SK-N-SH (cell line): ENCODE results near the gene IFT20. TPM values are rescaled to one million over a fixed set of nuclear protein-coding genes. Genes with fewer than 3 reads are reported as not detected.

Experiments used
- CTCF ChIA-PET: fragments of 300-600, 350-600 bp; formaldehyde crosslinking; extraction: SDS; loops from one replicate; lab custom pipeline; 2021; lab: Yijun Ruan, JAX
- POLR2A ChIA-PET: fragments of 350-600 bp; sonication (Branson Sonifier 250); formaldehyde crosslinking; extraction: SDS; loops from one replicate; lab custom pipeline; 2020; ENCODE audit warnings: antibody characterized with exemption, inconsistent platforms; lab: Yijun Ruan, JAX
- DNase-seq: peaks from one replicate; pipeline ENCODE4 v3.0.0; 2012
- H2AFZ ChIP-seq: fragments of 200-600 bp; sonication (generic); 2 replicates; pipeline ENCODE4 v1.8.1; 2016; ENCODE audit warnings: antibody characterized with exemption, mild to moderate bottlenecking, low read depth
- H3F3A ChIP-seq: fragments of 200-600 bp; sonication (generic); replicated peaks from 2 replicates; pipeline ENCODE3; 2016; ENCODE audit warnings: antibody characterized with exemption, mild to moderate bottlenecking; ENCODE audit not compliant: insufficient read depth
- H3K27ac ChIP-seq, 2 experiments: fragments of 200-500 bp in 1 of 2; fragments of 200-600 bp in 1 of 2; sonication (Bioruptor generic) in 1 of 2; sonication (generic), shearing (Covaris generic) in 1 of 2; 2 replicates each; pipeline versions ENCODE4 v1.5.1 to v1.6.1; 2014 to 2016; ENCODE audit warnings: low read depth in 2 of 2, inconsistent platforms in 1 of 2, low read length in 1 of 2, mild to moderate bottlenecking in 1 of 2, mixed read lengths in 1 of 2
- H3K27me3 ChIP-seq: fragments of 200-600 bp; sonication (generic), shearing (Covaris generic); 2 replicates; pipeline ENCODE4 v1.6.1; 2016; ENCODE audit warnings: mixed run types; ENCODE audit not compliant: insufficient read depth
- H3K36me3 ChIP-seq, 2 experiments: fragments of 200-500 bp in 1 of 2; fragments of 200-600 bp in 1 of 2; sonication (Bioruptor generic) in 1 of 2; sonication (generic) in 1 of 2; replicated peaks in 1 of 2; 2 replicates each; pipeline versions ENCODE3 to v1.5.1; 2014 to 2016; ENCODE audit warnings: low read length in 1 of 2, mild to moderate bottlenecking in 1 of 2; ENCODE audit not compliant: insufficient read depth in 2 of 2, control insufficient read depth in 1 of 2
- H3K4me1 ChIP-seq, 2 experiments: fragments of 200-500 bp in 1 of 2; fragments of 200-600 bp in 1 of 2; sonication (Bioruptor generic) in 1 of 2; sonication (generic), shearing (Covaris generic) in 1 of 2; 2 replicates each; pipeline versions ENCODE4 v1.5.1 to v1.6.1; 2014 to 2016; ENCODE audit warnings: low read depth in 1 of 2, low read length in 1 of 2, mixed run types in 1 of 2; ENCODE audit not compliant: insufficient read depth in 2 of 2, control insufficient read depth in 1 of 2
- H3K4me2 ChIP-seq: fragments of 200-600 bp; sonication (generic), shearing (Covaris generic); 2 replicates; pipeline ENCODE4 v1.6.1; 2017; ENCODE audit warnings: mixed run types
- H3K4me3 ChIP-seq, 2 experiments: fragments of 200-500 bp in 1 of 2; fragments of 200-600 bp in 1 of 2; sonication (Bioruptor generic) in 1 of 2; sonication (generic), shearing (Covaris generic) in 1 of 2; 2 replicates each; pipeline versions ENCODE4 v1.5.1 to v1.8.1; 2014 to 2016; ENCODE audit warnings: low read depth in 2 of 2, inconsistent platforms in 1 of 2, low read length in 1 of 2, mild to moderate bottlenecking in 1 of 2, mixed read lengths in 1 of 2, moderate library complexity in 1 of 2
- H3K79me2 ChIP-seq: fragments of 200-600 bp; sonication (generic); 2 replicates; pipeline ENCODE4 v1.8.1; 2017; ENCODE audit warnings: mild to moderate bottlenecking; ENCODE audit not compliant: insufficient read depth
- H3K9ac ChIP-seq: fragments of 200-600 bp; sonication (generic); 2 replicates; pipeline ENCODE4 v1.6.1; 2017; ENCODE audit warnings: mixed run types
- H3K9me2 ChIP-seq: fragments of 200-600 bp; sonication (generic); 2 replicates; pipeline ENCODE4 v1.6.1; 2017; ENCODE audit warnings: mixed run types
- H3K9me3 ChIP-seq: fragments of 200-600 bp; sonication (generic); 2 replicates; pipeline ENCODE4 v1.6.1; 2017; ENCODE audit warnings: mixed run types, mild to moderate bottlenecking, moderate library complexity
- H4K20me1 ChIP-seq: fragments of 200-600 bp; sonication (generic); 2 replicates; pipeline ENCODE4 v1.6.1; 2017; ENCODE audit warnings: mild to moderate bottlenecking, mixed run types; ENCODE audit not compliant: insufficient read depth
- EP300 ChIP-seq, 2 experiments: IDR thresholded peaks; 2 replicates each; pipeline versions ENCODE4 v1.4.0 to v1.6.1; 2012; ENCODE audit warnings: borderline replicate concordance in 1 of 2, low read depth in 1 of 2, low read length in 1 of 2
- FOXJ3 ChIP-seq: sonication (generic); formaldehyde crosslinking; IDR thresholded peaks from 2 replicates; pipeline ENCODE4 v1.5.1; 2020; ENCODE audit warnings: mild to moderate bottlenecking, missing genetic modification reagents
- FOXM1 ChIP-seq: IDR thresholded peaks from 2 replicates; pipeline ENCODE4 v1.4.0; 2012; ENCODE audit warnings: low read depth, mild to moderate bottlenecking
- JUND ChIP-seq: IDR thresholded peaks from 2 replicates; pipeline ENCODE4 v1.4.0; 2012
- MAX ChIP-seq: IDR thresholded peaks from 2 replicates; pipeline ENCODE4 v1.4.0; 2012; ENCODE audit warnings: low read depth
- NFIC ChIP-seq: IDR thresholded peaks from 2 replicates; pipeline ENCODE4 v1.4.0; 2012; ENCODE audit warnings: borderline replicate concordance
- POLR2AphosphoS5 ChIP-seq: IDR thresholded peaks from 2 replicates; pipeline ENCODE4 v1.6.1; 2012; ENCODE audit warnings: low read depth, low read length
- RCOR1 ChIP-seq: fragments of 150-350 bp; IDR thresholded peaks from 2 replicates; pipeline ENCODE4 v1.6.1; 2017; ENCODE audit warnings: antibody characterized with exemption, low read length
- REST ChIP-seq: IDR thresholded peaks from 2 replicates; pipeline ENCODE4 v1.6.1; 2012; ENCODE audit warnings: mild to moderate bottlenecking, low read depth, low read length, moderate library complexity
- SMC3 ChIP-seq: IDR thresholded peaks from 2 replicates; pipeline ENCODE4 v1.6.1; 2012; ENCODE audit warnings: low read depth, low read length, improper control_type of control experiment
- USF1 ChIP-seq: IDR thresholded peaks from 2 replicates; pipeline ENCODE4 v1.4.0; 2012; ENCODE audit warnings: low read depth, borderline replicate concordance
- USF2 ChIP-seq: fragments of 150-350 bp; IDR thresholded peaks from 2 replicates; pipeline ENCODE4 v1.6.1; 2017; ENCODE audit warnings: antibody characterized with exemption, low read length, low read depth, borderline replicate concordance
- YY1 ChIP-seq: IDR thresholded peaks from 2 replicates; pipeline ENCODE4 v1.4.0; 2012; ENCODE audit warnings: low read depth, mild to moderate bottlenecking
- ZBTB33 ChIP-seq: IDR thresholded peaks from 2 replicates; pipeline ENCODE4 v1.4.0; 2012; ENCODE audit warnings: low read depth, borderline replicate concordance
- WGBS: methylation state at CpG from one replicate; pipeline ENCODE4 v1.1.6; 2017; ENCODE audit warnings: low lambda C conversion rate; 5-methylcytosine and 5-hydroxymethylcytosine counted together
- polyA plus RNA-seq, 3 experiments: library from polyadenylated mRNA; depleted of rRNA; stranded (reverse); fragments of >200 nt; gene quantifications; 2 replicates each; pipeline ENCODE4 v1.2.3, GENCODE V29; 2012

The IFT20 gene
- polyA plus RNA-seq, 1 of the 3 experiments (the other 2 are of a cell fraction) = 75.6 TPM

GRCh38 chr17:28341516-28341915 lies 6.2 kb upstream of the IFT20 start:
- Histone ChIP-seq H2AFZ (no peak overlapping the region), H3K79me2 (peaks cover 54% of the 10 kb centered on the region), H3K9ac (no peak overlapping the region), H3K36me3 (peaks cover 63 to 70% of the 10 kb centered on the region in 2 experiments), H3K9me2 (no peaks in the 10 kb centered on the region), H3K4me1 (peaks cover 11 to 13% of the 10 kb centered on the region in 2 experiments), H3K27me3 (no peaks in the 10 kb centered on the region), H4K20me1 (peaks cover 27% of the 10 kb centered on the region; the same call in 1 of the 2 replicates)
- POLR2A ChIA-PET = no interaction called here
- DNase-seq = no peak
- TF ChIP-seq POLR2AphosphoS5 (no peak), NFIC (no peak), REST (no peak), EP300 (IDR thresholded peaks at IDR 0.05; ENCODE audit: borderline replicate concordance in 1 of 2, low read depth in 1 of 2, low read length in 1 of 2) (no peak), USF2 (no peak)
- TF ChIP-seq, all 33 proteins: peak for 0
- H3F3A ChIP-seq = peaks cover 39% of the 10 kb centered on the region
- no peak overlapping the region for H3K4me3 ChIP-seq
- H3K9me3 ChIP-seq = no peaks in the 10 kb centered on the region
- H3K4me2 ChIP-seq = no peak overlapping the region
- H3K27ac ChIP-seq = no peak overlapping the region
- CTCF ChIA-PET = no interaction called here
- WGBS = 93% methylated on average over 11 of the region's 11 CpGs

GRCh38 chr17:28340374-28340773 lies 5.1 kb upstream of the IFT20 start:
- DNase-seq = no peak
- no peak overlapping the region for H3K9ac ChIP-seq
- H3K27ac ChIP-seq = no peak overlapping the region
- H3K4me1 ChIP-seq = peaks cover 2 to 12% of the 10 kb centered on the region in 2 experiments; a peak in 3 of 4 replicates
- H3K9me3 ChIP-seq = no peaks in the 10 kb centered on the region
- POLR2A ChIA-PET = no interaction called here
- CTCF ChIA-PET = no interaction called here
- H3K36me3 ChIP-seq = peaks cover 51 to 59% of the 10 kb centered on the region in 2 experiments
- H3K79me2 ChIP-seq = peaks cover 56% of the 10 kb centered on the region
- no peak overlapping the region for H3K4me2 ChIP-seq
- H3K27me3 ChIP-seq = no peaks in the 10 kb centered on the region
- H2AFZ ChIP-seq = no peak overlapping the region
- WGBS = 81% methylated on average over 6 of the region's 6 CpGs
- H4K20me1 ChIP-seq = peaks cover 27% of the 10 kb centered on the region; the same call in 1 of the 2 replicates
- no peaks in the 10 kb centered on the region for H3K9me2 ChIP-seq
- H3F3A ChIP-seq = peaks cover 27% of the 10 kb centered on the region
- H3K4me3 ChIP-seq = no peak overlapping the region
- TF ChIP-seq JUND (no peak), NFIC (no peak), ZBTB33 (no peak), USF1 (no peak), FOXJ3 (CRISPR knock-in tag) (no peak), MAX (no peak), FOXM1 (no peak), SMC3 (no peak), RCOR1 (no peak), USF2 (no peak), YY1 (no peak), REST (no peak)
